ENCODE results near the gene TCF7L1.
A peak's percentile ranks its signal among the peaks of the same experiment; 100 is the strongest.

The TCF7L1 gene

GRCh38 chr2:85231468-85231805 lies 98.2 kb downstream of the TCF7L1 start:
- no peaks in the 10 kb centered on the region for H3K79me2 ChIP-seq (ENCODE audit: insufficient read depth, low read length)
- no peak overlapping the region for H3K4me3 ChIP-seq (ENCODE audit: low read length, poor library complexity, severe bottlenecking)
- H4K20me1 ChIP-seq (ENCODE audit: insufficient read depth, low read length, poor library complexity, severe bottlenecking) = no peaks in the 10 kb centered on the region
- H3K4me2 ChIP-seq (ENCODE audit: low read depth, low read length, poor library complexity, severe bottlenecking) = peak overlapping the region; percentile 35
- H3K27me3 ChIP-seq (ENCODE audit: insufficient read depth, low read length, poor library complexity, severe bottlenecking) = no peaks in the 10 kb centered on the region
- H2AFZ ChIP-seq (ENCODE audit: low read length) = peak overlapping the region; percentile 84
- no peaks in the 10 kb centered on the region for H3K9me2 ChIP-seq (replicated peaks; ENCODE audit: low read depth, low read length)
- H3K9me3 ChIP-seq (ENCODE audit: insufficient read depth, low read depth, low read length) = no peaks in the 10 kb centered on the region
- H3K9ac ChIP-seq (ENCODE audit: low read depth, low read length, poor library complexity, severe bottlenecking) = no peak overlapping the region
- no peaks in the 10 kb centered on the region for H3K4me1 ChIP-seq (ENCODE audit: insufficient read depth, low read length, poor library complexity, severe bottlenecking)
- no peaks in the 10 kb centered on the region for H3F3A ChIP-seq (ENCODE audit: low read depth)
- no peak for TF ChIP-seq EZH2phosphoT487 (IDR thresholded peaks at IDR 0.05; ENCODE audit: borderline replicate concordance)
- TF ChIP-seq, protein P1, sequence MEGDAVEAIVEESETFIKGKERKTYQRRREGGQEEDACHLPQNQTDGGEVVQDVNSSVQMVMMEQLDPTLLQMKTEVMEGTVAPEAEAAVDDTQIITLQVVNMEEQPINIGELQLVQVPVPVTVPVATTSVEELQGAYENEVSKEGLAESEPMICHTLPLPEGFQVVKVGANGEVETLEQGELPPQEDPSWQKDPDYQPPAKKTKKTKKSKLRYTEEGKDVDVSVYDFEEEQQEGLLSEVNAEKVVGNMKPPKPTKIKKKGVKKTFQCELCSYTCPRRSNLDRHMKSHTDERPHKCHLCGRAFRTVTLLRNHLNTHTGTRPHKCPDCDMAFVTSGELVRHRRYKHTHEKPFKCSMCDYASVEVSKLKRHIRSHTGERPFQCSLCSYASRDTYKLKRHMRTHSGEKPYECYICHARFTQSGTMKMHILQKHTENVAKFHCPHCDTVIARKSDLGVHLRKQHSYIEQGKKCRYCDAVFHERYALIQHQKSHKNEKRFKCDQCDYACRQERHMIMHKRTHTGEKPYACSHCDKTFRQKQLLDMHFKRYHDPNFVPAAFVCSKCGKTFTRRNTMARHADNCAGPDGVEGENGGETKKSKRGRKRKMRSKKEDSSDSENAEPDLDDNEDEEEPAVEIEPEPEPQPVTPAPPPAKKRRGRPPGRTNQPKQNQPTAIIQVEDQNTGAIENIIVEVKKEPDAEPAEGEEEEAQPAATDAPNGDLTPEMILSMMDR (conservative IDR thresholded peaks at IDR 0.05; ENCODE audit: low read length) = no peak
- no peaks in the 10 kb centered on the region for H3K36me3 ChIP-seq (ENCODE audit: insufficient read depth, low read length)

DNA sequence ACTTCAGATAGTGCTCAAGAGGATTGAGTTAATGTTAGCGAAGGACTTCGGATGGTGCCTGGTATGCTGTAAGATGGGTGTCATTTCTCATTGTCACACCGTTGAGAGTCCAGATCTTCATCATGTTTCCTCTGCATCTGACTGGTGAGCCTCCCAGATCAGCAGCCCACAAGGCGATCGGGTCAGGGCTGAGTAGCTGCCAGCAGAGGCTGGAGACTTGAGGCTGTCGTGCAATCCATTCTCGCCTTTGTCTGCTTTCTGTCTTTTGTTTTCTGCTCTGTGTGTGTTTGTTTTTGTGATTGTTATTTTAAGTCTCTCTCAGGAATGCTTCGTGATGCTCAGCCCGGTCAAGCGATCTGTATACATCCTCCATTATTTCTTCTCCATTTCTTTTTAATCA lies 98.8 kb downstream of the TCF7L1 start:
- Histone ChIP-seq H4K20me1 (ENCODE audit: insufficient read depth, low read length, poor library complexity, severe bottlenecking) (no peaks in the 10 kb centered on the region), H3K9me3 (ENCODE audit: insufficient read depth, low read depth, low read length) (no peaks in the 10 kb centered on the region), H2AFZ (ENCODE audit: low read length) (peak overlapping the region; percentile 84), H3K4me3 (ENCODE audit: low read length, poor library complexity, severe bottlenecking) (no peak overlapping the region), H3K4me2 (ENCODE audit: low read depth, low read length, poor library complexity, severe bottlenecking) (no peak overlapping the region), H3K79me2 (ENCODE audit: insufficient read depth, low read length) (no peaks in the 10 kb centered on the region), H3K9ac (ENCODE audit: low read depth, low read length, poor library complexity, severe bottlenecking) (no peak overlapping the region), H3K9me2 (replicated peaks; ENCODE audit: low read depth, low read length) (no peaks in the 10 kb centered on the region), H3F3A (ENCODE audit: low read depth) (no peaks in the 10 kb centered on the region), H3K27me3 (ENCODE audit: insufficient read depth, low read length, poor library complexity, severe bottlenecking) (no peaks in the 10 kb centered on the region), H3K4me1 (ENCODE audit: insufficient read depth, low read length, poor library complexity, severe bottlenecking) (no peaks in the 10 kb centered on the region), H3K36me3 (ENCODE audit: insufficient read depth, low read length) (no peaks in the 10 kb centered on the region)
- TF ChIP-seq, protein P1 (conservative IDR thresholded peaks at IDR 0.05; ENCODE audit: low read length) = no peak
- no peak for TF ChIP-seq EZH2phosphoT487 (IDR thresholded peaks at IDR 0.05; ENCODE audit: borderline replicate concordance)

GRCh38 chr2:85234868-85235267 lies 101.7 kb downstream of the TCF7L1 start:
- no peaks in the 10 kb centered on the region for H3K4me1 ChIP-seq (ENCODE audit: insufficient read depth, low read length, poor library complexity, severe bottlenecking)
- H3K79me2 ChIP-seq (ENCODE audit: insufficient read depth, low read length) = no peaks in the 10 kb centered on the region

More at GRCh38 chr2:85234868-85235267, 101.7 kb downstream of the TCF7L1 start:
- no peaks in the 10 kb centered on the region for H3F3A ChIP-seq (ENCODE audit: low read depth)
- no peaks in the 10 kb centered on the region for H3K9me2 ChIP-seq (replicated peaks; ENCODE audit: low read depth, low read length)
- H3K9ac ChIP-seq (ENCODE audit: low read depth, low read length, poor library complexity, severe bottlenecking) = no peak overlapping the region
- no peaks in the 10 kb centered on the region for H3K9me3 ChIP-seq (ENCODE audit: insufficient read depth, low read depth, low read length)
- no peak for TF ChIP-seq EZH2phosphoT487 (IDR thresholded peaks at IDR 0.05; ENCODE audit: borderline replicate concordance)
- TF ChIP-seq, protein P1 (conservative IDR thresholded peaks at IDR 0.05; ENCODE audit: low read length) = no peak
- no peak overlapping the region for H3K4me3 ChIP-seq (ENCODE audit: low read length, poor library complexity, severe bottlenecking)
- H3K36me3 ChIP-seq (ENCODE audit: insufficient read depth, low read length) = no peaks in the 10 kb centered on the region
- no peak overlapping the region for H2AFZ ChIP-seq (ENCODE audit: low read length)
- no peak overlapping the region for H3K4me2 ChIP-seq (ENCODE audit: low read depth, low read length, poor library complexity, severe bottlenecking)
- no peaks in the 10 kb centered on the region for H4K20me1 ChIP-seq (ENCODE audit: insufficient read depth, low read length, poor library complexity, severe bottlenecking)
- no peaks in the 10 kb centered on the region for H3K27me3 ChIP-seq (ENCODE audit: insufficient read depth, low read length, poor library complexity, severe bottlenecking)
